MM.1S (cell line): Measurements from ENCODE around the gene CISTR.
"Not testable (repeated sequence)": the region's sequence is repeated elsewhere in the genome, so short reads cannot be mapped to it uniquely, and the experiment has no call there.

Experiments used
- DNase-seq: peaks from one replicate; pipeline ENCODE4 v3.0.0-alpha.2; 2015
- H2AFZ ChIP-seq: fragments of 300-600 bp; sonication (generic); 2 replicates; pipeline ENCODE4 v1.6.0; 2016; ENCODE audit warnings: antibody characterized with exemption, low read length
- H3F3A ChIP-seq: fragments of 300-600 bp; sonication (generic); 2 replicates; pipeline ENCODE4 v1.6.1; 2016; ENCODE audit warnings: mild to moderate bottlenecking, antibody characterized with exemption, low read length, moderate library complexity, mixed read lengths; ENCODE audit not compliant: insufficient read depth
- H3K27ac ChIP-seq: fragments of 300-600 bp; sonication (generic); 2 replicates; pipeline ENCODE4 v1.5.1; 2016; ENCODE audit warnings: mild to moderate bottlenecking, low read length
- H3K27me3 ChIP-seq: fragments of 300-600 bp; sonication (generic); replicated peaks from 2 replicates; pipeline ENCODE4 v1.6.0; 2016; ENCODE audit warnings: low read length; ENCODE audit not compliant: insufficient read depth
- H3K36me3 ChIP-seq: fragments of 300-600 bp; sonication (generic); replicated peaks from 2 replicates; pipeline ENCODE4 v1.6.1; 2016; ENCODE audit warnings: mild to moderate bottlenecking, low read length, mixed read lengths; ENCODE audit not compliant: insufficient read depth
- H3K4me1 ChIP-seq: fragments of 300-600 bp; sonication (generic); 2 replicates; pipeline ENCODE4 v1.6.1; 2016; ENCODE audit warnings: low read length, mixed read lengths
- H3K4me2 ChIP-seq: fragments of 300-600 bp; sonication (generic); 2 replicates; pipeline ENCODE4 v1.6.0; 2016; ENCODE audit warnings: low read depth, low read length
- H3K4me3 ChIP-seq: fragments of 300-600 bp; sonication (generic); 2 replicates; pipeline ENCODE4 v1.5.1; 2016; ENCODE audit warnings: low read length, mixed read lengths
- H3K79me2 ChIP-seq: fragments of 300-600 bp; sonication (generic); 2 replicates; pipeline ENCODE4 v1.6.1; 2016; ENCODE audit warnings: mixed run types, low read length, mixed read lengths
- H3K9ac ChIP-seq: fragments of 300-600 bp; sonication (generic); 2 replicates; pipeline ENCODE4 v1.6.1; 2016; ENCODE audit warnings: low read length, mixed read lengths
- H3K9me2 ChIP-seq: fragments of 300-600 bp; sonication (generic); replicated peaks from 2 replicates; pipeline ENCODE4 v1.6.1; 2016; ENCODE audit warnings: mild to moderate bottlenecking, low read length, mixed read lengths; ENCODE audit not compliant: insufficient read depth
- H3K9me3 ChIP-seq: fragments of 300-600 bp; sonication (generic); replicated peaks from 2 replicates; pipeline ENCODE4 v1.6.1; 2016; ENCODE audit warnings: mild to moderate bottlenecking, low read length, mixed read lengths; ENCODE audit not compliant: insufficient read depth
- H4K20me1 ChIP-seq: fragments of 300-600 bp; sonication (generic); 2 replicates; pipeline ENCODE4 v1.6.1; 2016; ENCODE audit warnings: mild to moderate bottlenecking, low read length, moderate library complexity, mixed read lengths; ENCODE audit not compliant: insufficient read depth
- EZH2 ChIP-seq: fragments of 300-600 bp; sonication (generic); optimal IDR thresholded peaks from 2 replicates; pipeline ENCODE3; 2017; ENCODE audit warnings: low read depth, mild to moderate bottlenecking, antibody characterized with exemption, low read length, mixed read lengths
- EZH2phosphoT487 ChIP-seq: fragments of 300-600 bp; sonication (generic); IDR thresholded peaks from 2 replicates; pipeline ENCODE4 v1.6.1; 2018; ENCODE audit warnings: antibody characterized with exemption, low read length
- TF ChIP-seq, protein P1 (sequence below): fragments of 300-600 bp; sonication (generic); IDR thresholded peaks from 2 replicates; pipeline ENCODE4 v1.5.1; 2016; ENCODE audit warnings: antibody characterized with exemption, low read length, mixed read lengths

CISTR gene

DNA sequence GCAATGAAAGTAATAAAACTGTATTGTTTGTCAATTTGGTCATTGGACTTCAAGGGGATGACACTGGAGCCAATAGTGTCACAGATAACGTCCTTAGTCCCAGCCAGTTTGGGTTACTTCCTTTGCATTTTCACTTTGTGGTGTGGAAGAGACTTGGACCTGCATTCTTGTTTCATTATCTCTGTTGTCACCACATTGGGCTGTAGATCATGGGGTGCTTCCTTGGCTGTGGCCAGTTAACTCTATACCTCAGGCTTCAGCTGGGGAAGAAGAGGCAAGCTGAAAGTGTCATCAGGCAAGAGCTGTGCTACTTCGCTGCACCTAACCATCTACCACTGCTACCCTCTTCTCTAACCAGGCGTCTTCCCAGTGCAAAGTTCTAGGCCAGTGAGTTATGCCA is 15.1 kb upstream of the CISTR start:
- peaks cover 41% of the 10 kb centered on the region for H3K27me3 ChIP-seq
- no peak overlapping the region for H3K9ac ChIP-seq
- H4K20me1 ChIP-seq: no peaks in the 10 kb centered on the region
- H3K9me2 ChIP-seq: no peaks in the 10 kb centered on the region
- DNase-seq: no peak
- H2AFZ ChIP-seq: no peak overlapping the region
- no peak overlapping the region for H3K4me3 ChIP-seq
- H3F3A ChIP-seq: no peaks in the 10 kb centered on the region
- no peaks in the 10 kb centered on the region for H3K79me2 ChIP-seq
- no peaks in the 10 kb centered on the region for H3K4me1 ChIP-seq
- H3K4me2 ChIP-seq: no peak overlapping the region
- no peak overlapping the region for H3K27ac ChIP-seq
- no peaks in the 10 kb centered on the region for H3K9me3 ChIP-seq
- TF ChIP-seq EZH2: no peak
- TF ChIP-seq, protein P1, sequence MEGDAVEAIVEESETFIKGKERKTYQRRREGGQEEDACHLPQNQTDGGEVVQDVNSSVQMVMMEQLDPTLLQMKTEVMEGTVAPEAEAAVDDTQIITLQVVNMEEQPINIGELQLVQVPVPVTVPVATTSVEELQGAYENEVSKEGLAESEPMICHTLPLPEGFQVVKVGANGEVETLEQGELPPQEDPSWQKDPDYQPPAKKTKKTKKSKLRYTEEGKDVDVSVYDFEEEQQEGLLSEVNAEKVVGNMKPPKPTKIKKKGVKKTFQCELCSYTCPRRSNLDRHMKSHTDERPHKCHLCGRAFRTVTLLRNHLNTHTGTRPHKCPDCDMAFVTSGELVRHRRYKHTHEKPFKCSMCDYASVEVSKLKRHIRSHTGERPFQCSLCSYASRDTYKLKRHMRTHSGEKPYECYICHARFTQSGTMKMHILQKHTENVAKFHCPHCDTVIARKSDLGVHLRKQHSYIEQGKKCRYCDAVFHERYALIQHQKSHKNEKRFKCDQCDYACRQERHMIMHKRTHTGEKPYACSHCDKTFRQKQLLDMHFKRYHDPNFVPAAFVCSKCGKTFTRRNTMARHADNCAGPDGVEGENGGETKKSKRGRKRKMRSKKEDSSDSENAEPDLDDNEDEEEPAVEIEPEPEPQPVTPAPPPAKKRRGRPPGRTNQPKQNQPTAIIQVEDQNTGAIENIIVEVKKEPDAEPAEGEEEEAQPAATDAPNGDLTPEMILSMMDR: no peak
- no peak for TF ChIP-seq EZH2phosphoT487
- H3K36me3 ChIP-seq: no peaks in the 10 kb centered on the region

DNA sequence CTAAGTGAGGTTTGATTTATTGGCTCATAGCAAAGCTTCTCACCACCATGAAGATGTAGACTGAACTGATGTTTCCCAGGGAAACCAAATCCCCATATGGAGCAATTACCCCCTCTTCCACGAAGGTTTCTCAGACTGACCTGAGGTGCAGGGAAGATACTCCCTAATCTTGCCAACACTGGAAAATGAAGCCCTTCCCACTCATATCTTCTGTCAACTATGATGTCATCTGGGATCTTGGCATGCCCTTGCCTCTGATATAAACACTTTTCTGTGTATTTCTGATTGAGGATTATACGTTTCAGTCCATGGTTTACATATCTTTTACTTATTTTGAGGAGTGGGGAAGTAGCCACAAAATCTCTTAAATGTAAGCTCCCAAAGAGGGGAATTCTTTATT is 14.1 kb upstream of the CISTR start:
- Histone ChIP-seq H3K36me3 (no peaks in the 10 kb centered on the region), H3F3A (no peaks in the 10 kb centered on the region), H3K4me3 (no peak overlapping the region), H3K9me2 (no peaks in the 10 kb centered on the region), H4K20me1 (no peaks in the 10 kb centered on the region), H3K9me3 (no peaks in the 10 kb centered on the region), H3K27me3 (peaks cover 50% of the 10 kb centered on the region), H3K9ac (no peak overlapping the region), H2AFZ (no peak overlapping the region), H3K4me1 (no peaks in the 10 kb centered on the region), H3K79me2 (no peaks in the 10 kb centered on the region), H3K4me2 (no peak overlapping the region), H3K27ac (no peak overlapping the region)
- TF ChIP-seq, protein P1: no peak
- TF ChIP-seq EZH2phosphoT487 (no peak), EZH2 (no peak)
- no peak for DNase-seq

DNA sequence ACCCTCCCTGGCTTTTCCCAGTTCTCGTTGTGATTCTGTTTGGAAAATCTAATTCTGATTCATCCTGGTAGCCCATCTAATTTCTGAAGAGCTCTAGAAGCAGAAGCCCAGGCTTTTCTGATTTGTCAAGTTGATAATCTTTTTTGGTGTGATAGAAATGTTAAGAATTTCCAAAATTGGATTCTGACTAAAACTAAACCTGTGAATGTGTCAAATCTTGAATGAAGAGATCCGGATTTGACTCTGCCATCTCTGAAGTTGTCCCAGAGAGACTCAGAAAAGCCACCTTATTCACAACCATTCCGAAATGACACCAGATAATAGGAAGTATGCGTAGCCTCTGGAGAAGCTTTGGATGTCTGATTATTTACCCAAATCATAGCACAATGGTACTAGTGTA is 12.8 kb upstream of the CISTR start:
- no peak for DNase-seq
- Histone ChIP-seq H3K36me3 (no peaks in the 10 kb centered on the region), H4K20me1 (no peaks in the 10 kb centered on the region), H3K4me2 (no peak overlapping the region), H3K9me2 (no peaks in the 10 kb centered on the region), H3K9me3 (no peaks in the 10 kb centered on the region), H2AFZ (no peak overlapping the region), H3K79me2 (no peaks in the 10 kb centered on the region), H3F3A (no peaks in the 10 kb centered on the region), H3K9ac (no peak overlapping the region), H3K4me3 (no peak overlapping the region), H3K27ac (no peak overlapping the region), H3K4me1 (no peaks in the 10 kb centered on the region), H3K27me3 (peaks cover 57% of the 10 kb centered on the region)
- no peak for TF ChIP-seq EZH2phosphoT487
- TF ChIP-seq, protein P1: no peak
- no peak for TF ChIP-seq EZH2

DNA sequence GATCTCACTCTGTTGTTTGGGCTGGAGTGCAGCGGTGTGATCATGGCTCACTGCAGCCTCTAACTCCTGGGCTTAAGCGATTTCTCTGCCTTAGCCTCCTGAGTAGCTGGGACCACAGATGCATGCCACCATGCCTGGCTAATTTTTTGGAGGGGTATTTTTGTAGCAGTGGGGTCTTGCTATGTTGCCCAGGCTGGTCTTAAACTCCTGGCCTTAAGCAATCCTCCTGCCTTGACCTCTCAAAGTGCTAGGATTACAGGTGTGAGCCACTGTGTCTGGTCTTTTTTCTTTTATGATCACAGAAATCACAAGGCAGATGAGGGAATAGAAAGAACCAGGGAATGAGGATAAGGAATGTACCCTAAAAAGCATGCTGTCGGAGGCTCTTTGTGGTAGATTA is 11.0 kb upstream of the CISTR start:
- H3K27me3 ChIP-seq: peaks cover 72% of the 10 kb centered on the region
- not testable (repeated sequence) for H3K4me3 ChIP-seq, H4K20me1 ChIP-seq, H3K9me3 ChIP-seq, H3K36me3 ChIP-seq, H2AFZ ChIP-seq, H3K9ac ChIP-seq, H3K79me2 ChIP-seq, H3K9me2 ChIP-seq, H3K27ac ChIP-seq, DNase-seq, H3F3A ChIP-seq, H3K4me1 ChIP-seq, H3K4me2 ChIP-seq
